Activated CD4-positive, alpha-beta T cell treated with anti-CD3 and anti-CD28 coated beads, Interleukin-2, amount 50 U/mL, for 16 hours (primary cell): ENCODE results near the gene GSC.
A peak's percentile ranks its signal among the peaks of the same experiment; 100 is the strongest.
"Not testable (repeated sequence)": the region's sequence is repeated elsewhere in the genome, so short reads cannot be mapped to it uniquely, and the experiment has no call there.

Experiments used
- DNase-seq: peaks from one replicate; pipeline ENCODE4 v3.0.0-alpha.2; 2020

GSC gene

GRCh38 chr14:94769391-94770250 lies at the start of gene GSC:
TSS of gene GSC (minus strand) at chr14:94770113. CDS start at chr14:94770015, 98 bp downstream.
- peak; percentile 8 for DNase-seq

- no peak for DNase-seq
Measured at GRCh38 chr14:94819531-94819930, 49.6 kb upstream of the GSC start.

- DNase-seq = no peak
Measured at GRCh38 chr14:94816113-94816512, 46.2 kb upstream of the GSC start.

- no peak for DNase-seq
Measured at GRCh38 chr14:94805680-94806288, 35.9 kb upstream of the GSC start.

- no peak for DNase-seq
Measured at GRCh38 chr14:94801225-94801624, 31.3 kb upstream of the GSC start.

GRCh38 chr14:94800764-94801163 lies 30.9 kb upstream of the GSC start:
- DNase-seq = not testable (repeated sequence)

- no peak for DNase-seq
Measured at GRCh38 chr14:94797887-94798286, 28.0 kb upstream of the GSC start.

GRCh38 chr14:94796278-94796677 lies 26.4 kb upstream of the GSC start:
- no peak for DNase-seq

- DNase-seq = no peak
Measured at GRCh38 chr14:94795372-94795771, 25.5 kb upstream of the GSC start.

GRCh38 chr14:94793901-94794300 lies 24.0 kb upstream of the GSC start:
- no peak for DNase-seq

GRCh38 chr14:94787655-94788054 lies 17.7 kb upstream of the GSC start:
- DNase-seq = no peak

- no peak for DNase-seq
Measured at GRCh38 chr14:94787092-94787491, 17.2 kb upstream of the GSC start.

- DNase-seq = no peak
Measured at GRCh38 chr14:94780536-94781399, 10.9 kb upstream of the GSC start.

GRCh38 chr14:94779713-94780112 lies 9.8 kb upstream of the GSC start:
- no peak for DNase-seq

GRCh38 chr14:94775871-94776210 lies 5.9 kb upstream of the GSC start:
- no peak for DNase-seq

GRCh38 chr14:94775091-94775870 lies 5.4 kb upstream of the GSC start:
- DNase-seq = no peak

GRCh38 chr14:94774344-94775090 lies 4.6 kb upstream of the GSC start:
- DNase-seq = no peak

- no peak for DNase-seq
Measured at GRCh38 chr14:94773655-94774343, 3.9 kb upstream of the GSC start.

- no peak for DNase-seq
Measured at GRCh38 chr14:94773061-94773648, 3.2 kb upstream of the GSC start.

GRCh38 chr14:94772548-94772947 lies 2.6 kb upstream of the GSC start:
- DNase-seq = no peak

- no peak for DNase-seq
Measured at GRCh38 chr14:94771906-94772490, 2.1 kb upstream of the GSC start.
